Neural cell (in vitro differentiated cells): ENCODE measurements around the gene SPATA32. TPM values are rescaled to one million over a fixed set of nuclear protein-coding genes. Genes with fewer than 3 reads are reported as not detected.

Experiments used
- H2AFZ ChIP-seq: fragments of 200-600, 300-800 bp; sonication (generic), shearing (Covaris generic); 2 replicates; pipeline ENCODE4 v1.6.0; 2014; ENCODE audit warnings: low read depth, mild to moderate bottlenecking, antibody characterized with exemption, low read length, moderate library complexity
- H3F3A ChIP-seq: fragments of 200-600 bp; shearing (Covaris generic); 2 replicates; pipeline ENCODE4 v1.6.1; 2016; ENCODE audit warnings: mild to moderate bottlenecking, moderate library complexity, mixed read lengths, antibody characterized with exemption, low read length; ENCODE audit not compliant: insufficient read depth, poor library complexity, severe bottlenecking
- H3K27ac ChIP-seq: fragments of 200-600, 300-800 bp; sonication (generic), shearing (Covaris generic); 2 replicates; pipeline ENCODE4 v1.5.1; 2014; ENCODE audit warnings: mild to moderate bottlenecking, low read length, moderate library complexity
- H3K27me3 ChIP-seq: fragments of 300-800, 200-600 bp; sonication (generic), shearing (Covaris generic); 2 replicates; pipeline ENCODE4 v1.6.0; 2014; ENCODE audit warnings: mild to moderate bottlenecking, low read depth, low read length, moderate library complexity; ENCODE audit not compliant: insufficient read depth
- H3K36me3 ChIP-seq: fragments of 300-800, 200-600 bp; sonication (generic), shearing (Covaris generic); 2 replicates; pipeline ENCODE4 v1.5.1; 2014; ENCODE audit warnings: mild to moderate bottlenecking, antibody characterized with exemption, low read length, moderate library complexity; ENCODE audit not compliant: insufficient read depth
- H3K4me2 ChIP-seq: fragments of 300-800, 200-600 bp; sonication (generic), shearing (Covaris generic); 2 replicates; pipeline ENCODE4 v1.6.0; 2014; ENCODE audit warnings: mild to moderate bottlenecking, low read length
- H3K4me3 ChIP-seq: fragments of 300-800, 200-600 bp; sonication (generic), shearing (Covaris generic); 2 replicates; pipeline ENCODE4 v1.5.1; 2014; ENCODE audit warnings: mild to moderate bottlenecking, low read length, moderate library complexity
- H3K79me2 ChIP-seq: fragments of 200-600 bp; shearing (Covaris generic); replicated peaks from 2 replicates; pipeline ENCODE4 v1.6.0; 2014; ENCODE audit warnings: mild to moderate bottlenecking, low read length, moderate library complexity; ENCODE audit not compliant: insufficient read depth
- H3K9ac ChIP-seq: fragments of 300-800, 200-600 bp; sonication (generic), shearing (Covaris generic); 2 replicates; pipeline ENCODE4 v1.6.1; 2016; ENCODE audit warnings: mild to moderate bottlenecking, low read length, mixed read lengths
- H3K9me2 ChIP-seq: fragments of 200-600 bp; shearing (Covaris generic); 2 replicates; pipeline ENCODE4 v1.6.1; 2016; ENCODE audit warnings: mild to moderate bottlenecking, low read length, mixed read lengths; ENCODE audit not compliant: insufficient read depth
- H3K9me3 ChIP-seq: fragments of 200-600, 300-800 bp; sonication (generic), shearing (Covaris generic); 2 replicates; pipeline ENCODE4 v1.6.1; 2016; ENCODE audit warnings: mild to moderate bottlenecking, mixed run types, low read length, moderate library complexity, mixed read lengths
- H4K20me1 ChIP-seq: fragments of 200-600 bp; shearing (Covaris generic); 2 replicates; pipeline ENCODE4 v1.6.1; 2016; ENCODE audit warnings: mild to moderate bottlenecking, mixed run types; ENCODE audit not compliant: insufficient read depth
- EP300 ChIP-seq: fragments of 450-650 bp; conservative IDR thresholded peaks from 2 replicates; pipeline ENCODE4 v1.6.1; 2014; ENCODE audit warnings: antibody characterized with exemption, mild to moderate bottlenecking, moderate library complexity; ENCODE audit not compliant: poor library complexity, severe bottlenecking
- EZH2 ChIP-seq: fragments of 200-600, 300-800 bp; shearing (Covaris generic), sonication (generic); IDR thresholded peaks from 2 replicates; pipeline ENCODE4 v1.6.1; 2014; ENCODE audit warnings: antibody characterized with exemption, low read length, borderline replicate concordance, mild to moderate bottlenecking; ENCODE audit not compliant: insufficient read depth, poor library complexity, severe bottlenecking
- MXI1 ChIP-seq: fragments of 450-650 bp; conservative IDR thresholded peaks from 2 replicates; pipeline ENCODE4 v1.6.1; 2014; ENCODE audit warnings: antibody characterized with exemption, mild to moderate bottlenecking; ENCODE audit not compliant: poor library complexity, severe bottlenecking
- POLR2AphosphoS5 ChIP-seq: IDR thresholded peaks from 2 replicates; pipeline ENCODE4 v1.6.1; 2012
- RAD21 ChIP-seq: fragments of 450-650 bp; conservative IDR thresholded peaks from 2 replicates; pipeline ENCODE4 v1.6.1; 2014; ENCODE audit warnings: antibody characterized with exemption, mild to moderate bottlenecking, moderate library complexity
- REST ChIP-seq: IDR thresholded peaks from 2 replicates; pipeline ENCODE4 v1.6.1; 2012; ENCODE audit warnings: borderline replicate concordance
- SMC3 ChIP-seq: fragments of 450-650 bp; conservative IDR thresholded peaks from 2 replicates; pipeline ENCODE4 v1.6.1; 2014; ENCODE audit warnings: antibody characterized with exemption, mild to moderate bottlenecking, moderate library complexity; ENCODE audit not compliant: poor library complexity
- TAF1 ChIP-seq: IDR thresholded peaks from 2 replicates; pipeline ENCODE4 v1.6.1; 2012; ENCODE audit warnings: low read depth
- polyA plus RNA-seq: library from polyadenylated mRNA; depleted of rRNA; stranded (reverse); fragments of >200 nt; gene quantifications from 2 replicates; pipeline ENCODE4 v1.2.3, GENCODE V29; 2014
- TF ChIP-seq, protein P1 (sequence below): fragments of 450-650 bp; IDR thresholded peaks from 2 replicates; pipeline ENCODE4 v1.5.1; 2014; ENCODE audit warnings: antibody characterized with exemption, mild to moderate bottlenecking, moderate library complexity; ENCODE audit not compliant: poor library complexity, severe bottlenecking

SPATA32 gene
- polyA plus RNA-seq, 1 donor from 2014 or later, result not detected

GRCh38 chr17:45262516-45263476 lies 902 bp upstream of the SPATA32 start:
- H3F3A ChIP-seq, result no peaks in the 10 kb centered on the region

DNA sequence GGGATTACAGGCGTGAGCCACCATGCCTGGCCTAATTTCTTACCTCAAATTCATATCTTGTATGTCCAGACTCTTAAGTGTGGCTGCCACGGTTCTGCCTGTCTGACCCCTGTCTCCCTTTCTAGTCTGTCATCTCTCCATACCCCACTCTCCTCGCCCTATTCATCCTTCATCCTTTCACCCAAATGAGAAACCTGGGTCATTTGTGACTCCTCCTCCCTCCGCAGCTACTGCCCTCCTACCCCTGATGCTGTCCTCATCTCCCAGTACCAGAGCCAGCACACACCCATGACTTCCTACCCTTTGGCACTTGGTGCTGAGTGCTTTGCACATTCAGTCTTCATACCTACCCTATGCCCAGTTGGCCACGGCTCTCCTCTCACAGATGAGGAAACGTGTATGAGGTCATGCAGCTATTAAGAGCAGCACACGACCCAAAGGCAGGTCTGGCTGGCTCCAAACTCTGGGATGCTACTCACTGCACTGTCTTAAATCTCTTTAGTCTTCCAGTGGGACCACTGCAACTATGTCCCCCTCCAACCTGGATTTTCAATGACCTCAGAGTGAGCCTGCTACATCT lies 1.6 kb downstream of the SPATA32 start:
- Histone ChIP-seq H3K36me3 (no peaks in the 10 kb centered on the region), H3K9me3 (no peaks in the 10 kb centered on the region), H3K4me3 (no peak overlapping the region), H3F3A (no peaks in the 10 kb centered on the region), H4K20me1 (no peaks in the 10 kb centered on the region), H3K9ac (no peak overlapping the region), H3K9me2 (no peaks in the 10 kb centered on the region), H3K79me2 (no peaks in the 10 kb centered on the region), H3K27ac (no peak overlapping the region), H2AFZ (no peak overlapping the region), H3K27me3 (peaks cover 5% of the 10 kb centered on the region), H3K4me2 (no peak overlapping the region)
- no peak for TF ChIP-seq EP300
- no peak for TF ChIP-seq POLR2AphosphoS5
- TF ChIP-seq MXI1, result no peak

More at GRCh38 chr17:45262516-45263476, 902 bp upstream of the SPATA32 start:
- no peak overlapping the region for H2AFZ ChIP-seq
- H3K9me3 ChIP-seq, result no peaks in the 10 kb centered on the region
- no peak overlapping the region for H3K4me2 ChIP-seq
- H3K36me3 ChIP-seq, result no peaks in the 10 kb centered on the region
- H3K9ac ChIP-seq, result no peak overlapping the region
- H3K27me3 ChIP-seq, result peaks cover 5% of the 10 kb centered on the region
- no peaks in the 10 kb centered on the region for H3K79me2 ChIP-seq
- no peaks in the 10 kb centered on the region for H3K9me2 ChIP-seq
- no peaks in the 10 kb centered on the region for H4K20me1 ChIP-seq
- H3K4me3 ChIP-seq, result no peak overlapping the region
- no peak overlapping the region for H3K27ac ChIP-seq
- TF ChIP-seq MXI1, result no peak
- no peak for TF ChIP-seq REST
- TF ChIP-seq TAF1, result no peak
- TF ChIP-seq POLR2AphosphoS5, result no peak
- TF ChIP-seq, protein P1, sequence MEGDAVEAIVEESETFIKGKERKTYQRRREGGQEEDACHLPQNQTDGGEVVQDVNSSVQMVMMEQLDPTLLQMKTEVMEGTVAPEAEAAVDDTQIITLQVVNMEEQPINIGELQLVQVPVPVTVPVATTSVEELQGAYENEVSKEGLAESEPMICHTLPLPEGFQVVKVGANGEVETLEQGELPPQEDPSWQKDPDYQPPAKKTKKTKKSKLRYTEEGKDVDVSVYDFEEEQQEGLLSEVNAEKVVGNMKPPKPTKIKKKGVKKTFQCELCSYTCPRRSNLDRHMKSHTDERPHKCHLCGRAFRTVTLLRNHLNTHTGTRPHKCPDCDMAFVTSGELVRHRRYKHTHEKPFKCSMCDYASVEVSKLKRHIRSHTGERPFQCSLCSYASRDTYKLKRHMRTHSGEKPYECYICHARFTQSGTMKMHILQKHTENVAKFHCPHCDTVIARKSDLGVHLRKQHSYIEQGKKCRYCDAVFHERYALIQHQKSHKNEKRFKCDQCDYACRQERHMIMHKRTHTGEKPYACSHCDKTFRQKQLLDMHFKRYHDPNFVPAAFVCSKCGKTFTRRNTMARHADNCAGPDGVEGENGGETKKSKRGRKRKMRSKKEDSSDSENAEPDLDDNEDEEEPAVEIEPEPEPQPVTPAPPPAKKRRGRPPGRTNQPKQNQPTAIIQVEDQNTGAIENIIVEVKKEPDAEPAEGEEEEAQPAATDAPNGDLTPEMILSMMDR, result no peak
- no peak for TF ChIP-seq SMC3
- no peak for TF ChIP-seq EP300
- TF ChIP-seq EZH2, result no peak
- no peak for TF ChIP-seq RAD21
